H1 (cell line): Measurements from ENCODE around the gene MDFI. TPM values are rescaled to one million over a fixed set of nuclear protein-coding genes. Genes with fewer than 3 reads are reported as not detected.

Experiments used
- CTCF ChIA-PET: fragments of 300-600 bp; sonication (Branson Sonifier 250); formaldehyde crosslinking; loops from one replicate; lab custom pipeline; 2021; ENCODE audit not compliant: partially characterized antibody; lab: Charles Lee
- POLR2A ChIA-PET: fragments of 300-600 bp; sonication (Branson Sonifier 250); formaldehyde crosslinking; loops from one replicate; lab custom pipeline; 2021; ENCODE audit warnings: inconsistent platforms; ENCODE audit not compliant: partially characterized antibody; lab: Charles Lee
- DNase-seq, 2 experiments: peaks; one replicate each; pipeline versions ENCODE4 v3.0.0 to v3.0.0-alpha.2; 2010 to 2022; ENCODE audit warnings: low spot score in 2 of 2, low read depth in 1 of 2, mixed read lengths in 1 of 2
- FAIRE-seq: peaks from 2 replicates; lab custom pipeline; 2011; peaks lifted over from hg19 to GRCh38; lab: Jason Lieb, UNC
- H2AFZ ChIP-seq: 2 replicates; pipeline ENCODE4 v1.8.1; 2012; ENCODE audit warnings: low read length, inconsistent platforms
- H2AK5ac ChIP-seq: 2 replicates; pipeline ENCODE4 v1.6.1; 2013; ENCODE audit warnings: low read depth, low read length
- H2BK120ac ChIP-seq: replicated peaks from 2 replicates; pipeline ENCODE3; 2013; ENCODE audit warnings: low read depth, low read length, inconsistent platforms
- H2BK12ac ChIP-seq: 2 replicates; pipeline ENCODE4 v1.6.1; 2013; ENCODE audit warnings: low read depth, low read length
- H2BK15ac ChIP-seq: 2 replicates; pipeline ENCODE4 v1.6.1; 2013; ENCODE audit warnings: low read length
- H2BK20ac ChIP-seq: 2 replicates; pipeline ENCODE4 v1.6.1; 2013; ENCODE audit warnings: low read length
- H2BK5ac ChIP-seq: 2 replicates; pipeline ENCODE4 v1.6.1; 2013; ENCODE audit warnings: low read depth, low read length
- H3K14ac ChIP-seq: 2 replicates; pipeline ENCODE4 v1.6.1; 2013; ENCODE audit warnings: inconsistent platforms; ENCODE audit not compliant: insufficient read length
- H3K18ac ChIP-seq: 2 replicates; pipeline ENCODE4 v1.6.1; 2013; ENCODE audit warnings: low read length; ENCODE audit errors: extremely low read depth
- H3K23ac ChIP-seq: 2 replicates; pipeline ENCODE4 v1.6.1; 2013; ENCODE audit warnings: inconsistent platforms; ENCODE audit not compliant: insufficient read length
- H3K23me2 ChIP-seq: 2 replicates; pipeline ENCODE4 v1.6.1; 2013; ENCODE audit warnings: low read depth, low read length
- H3K27ac ChIP-seq: 2 replicates; pipeline ENCODE4 v1.6.1; 2011; ENCODE audit warnings: low read depth, low read length, inconsistent platforms
- H3K27me3 ChIP-seq, 4 experiments: replicated peaks in 1 of 4; 1 replicate in 1 of 4; 2 replicates in 3 of 4; pipeline versions ENCODE4 v1.6.1 to v1.8.1; 2011 to 2013; ENCODE audit warnings: low read length in 3 of 4, mild to moderate bottlenecking in 3 of 4, inconsistent platforms in 2 of 4, mixed read lengths in 2 of 4, moderate library complexity in 1 of 4; ENCODE audit not compliant: control insufficient read depth in 3 of 4, insufficient read depth in 3 of 4; ENCODE audit errors: extremely low read depth in 1 of 4
- H3K36me3 ChIP-seq, 4 experiments: 2 replicates each; pipeline versions ENCODE4 v1.6.1 to v1.8.1; 2011 to 2013; ENCODE audit warnings: mild to moderate bottlenecking in 4 of 4, low read length in 3 of 4, moderate library complexity in 2 of 4, control low read depth in 1 of 4, inconsistent platforms in 1 of 4; ENCODE audit not compliant: insufficient read depth in 4 of 4, control insufficient read depth in 2 of 4
- H3K4ac ChIP-seq: replicated peaks from 2 replicates; pipeline ENCODE3; 2013; ENCODE audit warnings: low read length, low read depth, mixed read lengths, inconsistent platforms; ENCODE audit not compliant: insufficient read length
- H3K4me1 ChIP-seq, 4 experiments: replicated peaks in 1 of 4; 1 replicate in 1 of 4; 2 replicates in 3 of 4; pipeline versions ENCODE4 v1.6.1 to v1.8.1; 2011 to 2013; ENCODE audit warnings: low read length in 3 of 4, inconsistent platforms in 2 of 4, mixed read lengths in 1 of 4; ENCODE audit not compliant: insufficient read depth in 4 of 4, control insufficient read depth in 3 of 4
- H3K4me2 ChIP-seq, 2 experiments: 2 replicates each; pipeline versions ENCODE4 v1.6.1 to v1.8.1; 2011 to 2013; ENCODE audit warnings: low read depth in 2 of 2, low read length in 2 of 2, control low read depth in 1 of 2, inconsistent platforms in 1 of 2, mild to moderate bottlenecking in 1 of 2; ENCODE audit not compliant: insufficient read depth in 1 of 2
- H3K4me3 ChIP-seq, 4 experiments: fragments of 200-600, 300-600 bp in 1 of 4; sonication (generic), shearing (Covaris generic), sonication (Bioruptor Twin) in 1 of 4; 2 replicates each; pipeline versions ENCODE4 v1.5.1 to v1.8.1; 2011 to 2016; ENCODE audit warnings: low read length in 4 of 4, low read depth in 3 of 4, control low read depth in 2 of 4, inconsistent platforms in 2 of 4, mild to moderate bottlenecking in 2 of 4, mixed read lengths in 1 of 4, moderate library complexity in 1 of 4; ENCODE audit not compliant: insufficient read depth in 2 of 4; ENCODE audit errors: extremely low read depth in 1 of 4
- H3K56ac ChIP-seq: replicated peaks from 2 replicates; pipeline ENCODE3; 2013; ENCODE audit warnings: low read depth, mild to moderate bottlenecking, mixed read lengths, low read length, inconsistent platforms; ENCODE audit not compliant: insufficient read length
- H3K79me1 ChIP-seq: 2 replicates; pipeline ENCODE4 v1.6.1; 2013; ENCODE audit warnings: low read depth, low read length, control low read depth
- H3K79me2 ChIP-seq, 2 experiments: 2 replicates each; pipeline versions ENCODE4 v1.6.1 to v1.8.1; 2012 to 2013; ENCODE audit warnings: low read length in 2 of 2, mild to moderate bottlenecking in 2 of 2, inconsistent platforms in 1 of 2; ENCODE audit not compliant: insufficient read depth in 2 of 2, control insufficient read depth in 1 of 2
- H3K9ac ChIP-seq, 4 experiments: replicated peaks in 1 of 4; 1 replicate in 1 of 4; 2 replicates in 3 of 4; pipeline versions ENCODE4 v1.6.1 to v1.8.1; 2011 to 2013; ENCODE audit warnings: low read depth in 3 of 4, low read length in 3 of 4, control low read depth in 2 of 4, mild to moderate bottlenecking in 2 of 4, moderate library complexity in 2 of 4, inconsistent platforms in 1 of 4; ENCODE audit errors: extremely low read depth in 1 of 4
- H3K9me3 ChIP-seq, 2 experiments: 2 replicates each; pipeline versions ENCODE4 v1.6.1 to v1.8.1; 2012 to 2013; ENCODE audit warnings: mild to moderate bottlenecking in 2 of 2, moderate library complexity in 2 of 2, control low read depth in 1 of 2, inconsistent platforms in 1 of 2, low read depth in 1 of 2, low read length in 1 of 2, mixed read lengths in 1 of 2; ENCODE audit not compliant: insufficient read depth in 2 of 2
- H4K20me1 ChIP-seq, 2 experiments: replicated peaks in 1 of 2; 2 replicates each; pipeline versions ENCODE3 to v1.8.1; 2011 to 2013; ENCODE audit warnings: inconsistent platforms in 2 of 2, low read length in 2 of 2, mild to moderate bottlenecking in 1 of 2; ENCODE audit not compliant: insufficient read depth in 2 of 2, control insufficient read depth in 1 of 2
- H4K5ac ChIP-seq: 2 replicates; pipeline ENCODE4 v1.6.1; 2013; ENCODE audit warnings: low read length, low read depth, mixed read lengths, inconsistent platforms; ENCODE audit not compliant: insufficient read length
- H4K8ac ChIP-seq: 2 replicates; pipeline ENCODE4 v1.8.0; 2013; ENCODE audit warnings: mild to moderate bottlenecking, moderate library complexity, low read length, inconsistent platforms; ENCODE audit not compliant: insufficient read depth; ENCODE audit errors: extremely low read depth
- H4K91ac ChIP-seq: replicated peaks from 2 replicates; pipeline ENCODE3; 2013; ENCODE audit warnings: low read length, mixed read lengths, inconsistent platforms; ENCODE audit not compliant: insufficient read length
- SIN3A ChIP-seq, 2 experiments: IDR thresholded peaks in 1 of 2; conservative IDR thresholded peaks in 1 of 2; 2 replicates each; pipeline ENCODE4 v1.6.1; 2011 to 2012; ENCODE audit warnings: low read length in 2 of 2, improper control_type of control experiment in 1 of 2, low read depth in 1 of 2, mild to moderate bottlenecking in 1 of 2
- WGBS, 2 experiments: shearing (Covaris generic) in 1 of 2; methylation state at CpG; one replicate each; pipeline versions ENCODE4 v1.1.6 to v1.1.7; 2013 to 2015; ENCODE audit warnings: low lambda C conversion rate in 2 of 2, mixed read lengths in 2 of 2, inconsistent platforms in 1 of 2, low coverage in 1 of 2, missing lambda C conversion rate in 1 of 2; ENCODE audit not compliant: insufficient replicate concordance in 2 of 2, insufficient coverage in 1 of 2, insufficient read length in 1 of 2; ENCODE audit errors: extremely low coverage in 1 of 2, missing lambda C conversion rate in 1 of 2; 5-methylcytosine and 5-hydroxymethylcytosine counted together
- polyA plus RNA-seq, 7 experiments: library from polyadenylated mRNA; depleted of rRNA in 3 of 7; stranded (reverse) in 5 of 7; unstranded in 2 of 7; fragments of >200 nt in 5 of 7; fragments of 200-250 nt in 2 of 7; gene quantifications; 1 replicate in 5 of 7; 2 replicates in 1 of 7; 4 replicates in 1 of 7; pipeline versions ENCODE4 v1.2.1 to v1.2.3, GENCODE V29; 2011 to 2013; ENCODE audit warnings: missing spikeins in 2 of 7, mixed read lengths in 2 of 7
- total RNA-seq: library from RNA; stranded (reverse); fragmentation: NEBNext Ultra II Directional; extraction: Animal tissue kit (Norgen Biotek cat#: 25700); gene quantifications from 2 replicates; pipeline ENCODE4 v1.2.1, GENCODE V29; 2021

The MDFI gene
- total and polyA plus RNA-seq, 2 of the 8 experiments (the other 6 are each of a cell fraction or from before 2014, with no cell fraction given) = 41.0 to 65.6 TPM

DNA sequence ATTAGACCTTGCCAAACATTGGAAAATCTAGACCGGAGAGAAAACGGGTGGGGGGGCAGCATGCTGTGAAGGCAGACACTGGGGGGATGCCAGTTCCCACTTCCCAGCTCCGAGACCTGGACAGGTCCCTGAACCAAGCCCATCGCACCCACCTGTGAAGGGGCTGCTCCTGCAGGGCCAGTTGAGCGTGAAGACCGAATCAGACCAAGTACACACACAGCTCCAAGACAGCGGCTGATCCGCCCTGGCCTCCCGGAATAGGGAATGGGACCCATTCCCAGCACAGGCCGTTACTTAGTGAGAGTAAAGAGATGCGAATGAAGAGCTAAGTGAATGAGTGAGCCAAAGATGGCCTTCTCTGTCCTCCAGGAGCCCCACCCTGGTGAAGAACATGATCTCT lies 41.5 kb upstream of the MDFI start:
- Histone ChIP-seq H3K56ac (no peak overlapping the region), H4K20me1 (peaks cover 0 to 2% of the 10 kb centered on the region in 2 experiments), H4K91ac (no peak overlapping the region), H2BK15ac (no peak overlapping the region), H3K9me3 (no peaks in the 10 kb centered on the region), H2AK5ac (no peak overlapping the region), H2BK120ac (no peak overlapping the region), H3K36me3 (no peaks in the 10 kb centered on the region), H4K8ac (no peak overlapping the region)
- POLR2A ChIA-PET = interaction anchor here (0.6 to 1.2 kb wide), 5 partner anchors 12 to 197 kb away, joined by 3 read pairs; no protein-coding TSS in a partner anchor
- WGBS, 2 experiments = 81% methylated on average over 8 of the region's 11 CpGs; no CpG with 5 or more reads in 1 of the 2 experiments
- CTCF ChIA-PET = interaction anchor here (0.6 to 27.7 kb wide), 17 partner anchors 7 to 226 kb away, joined by 3 to 361 read pairs (median 5); no protein-coding TSS in a partner anchor
- FAIRE-seq = no peak
- DNase-seq = no peak
- TF ChIP-seq SIN3A (conservative IDR thresholded peaks at IDR 0.05 in 1 of 2, IDR thresholded peaks at IDR 0.05 in 1 of 2; ENCODE audit: low read depth in 1 of 2, low read length in 2 of 2) = no peak
- TF ChIP-seq, all 59 proteins: peak for 0
- Histone ChIP-seq H3K18ac (no peak overlapping the region), H3K79me1 (no peaks in the 10 kb centered on the region), H3K27ac (no peak overlapping the region), H2BK12ac (no peak overlapping the region), H3K4me1 (peaks cover 3 to 27% (median 16%) of the 10 kb centered on the region in 4 experiments), H3K9ac (no peak overlapping the region), H2BK5ac (no peak overlapping the region), H3K23ac (no peak overlapping the region), H3K4me2 (no peak overlapping the region), H3K4me3 (no peak overlapping the region), H2BK20ac (no peak overlapping the region), H4K5ac (no peak overlapping the region), H2AFZ (no peak overlapping the region), H3K23me2 (no peaks in the 10 kb centered on the region), H3K4ac (no peak overlapping the region), H3K27me3 (no peaks in the 10 kb centered on the region), H3K79me2 (no peaks in the 10 kb centered on the region), H3K14ac (no peak overlapping the region)
